GM23338 (cell line): ENCODE data around the gene PRPF6. TPM values are rescaled to one million over a fixed set of nuclear protein-coding genes. Genes with fewer than 3 reads are reported as not detected.

Experiments
- ATAC-seq: fragments of 200-7000 bp; cut with Tn5 transposase; 3 replicates; pipeline ENCODE4 v1.9.1; 2020
- DNase-seq: peaks from one replicate; pipeline ENCODE4 v3.0.0-alpha.2; 2015; ENCODE audit warnings: low spot score
- H2AFZ ChIP-seq: fragments of 200-600 bp; sonication (generic); 2 replicates; pipeline ENCODE4 v1.8.0; 2016; ENCODE audit warnings: antibody characterized with exemption, mild to moderate bottlenecking, moderate library complexity
- H3F3A ChIP-seq: fragments of 200-600 bp; sonication (generic); replicated peaks from 2 replicates; pipeline ENCODE4 v1.8.0; 2017; ENCODE audit warnings: antibody characterized with exemption, mixed run types, low read depth
- H3K27ac ChIP-seq: fragments of 200-600 bp; sonication (generic); 2 replicates; pipeline ENCODE4 v1.6.1; 2016; ENCODE audit warnings: low read depth
- H3K27me3 ChIP-seq: fragments of 200-600 bp; sonication (generic); 2 replicates; pipeline ENCODE4 v1.8.0; 2016; ENCODE audit warnings: mild to moderate bottlenecking, mixed run types, moderate library complexity; ENCODE audit not compliant: insufficient read depth
- H3K36me3 ChIP-seq: fragments of 200-600 bp; sonication (generic); 2 replicates; pipeline ENCODE4 v1.8.0; 2016; ENCODE audit warnings: mild to moderate bottlenecking; ENCODE audit not compliant: insufficient read depth
- H3K4me1 ChIP-seq: fragments of 200-600 bp; sonication (generic); 2 replicates; pipeline ENCODE4 v1.8.0; 2016; ENCODE audit warnings: mild to moderate bottlenecking, moderate library complexity; ENCODE audit not compliant: insufficient read depth
- H3K4me2 ChIP-seq: fragments of 200-600 bp; sonication (generic); 2 replicates; pipeline ENCODE4 v1.7.1; 2017; ENCODE audit warnings: mixed run types
- H3K4me3 ChIP-seq: fragments of 200-600 bp; sonication (generic); 2 replicates; pipeline ENCODE4 v1.6.1; 2016; ENCODE audit warnings: mixed run types
- H3K79me2 ChIP-seq: fragments of 200-600 bp; sonication (generic); replicated peaks from 2 replicates; pipeline ENCODE4 v1.8.0; 2017; ENCODE audit warnings: mild to moderate bottlenecking; ENCODE audit not compliant: insufficient read depth
- H3K9me2 ChIP-seq: fragments of 200-600 bp; sonication (generic); 2 replicates; pipeline ENCODE4 v1.8.0; 2017; ENCODE audit not compliant: insufficient read depth
- H4K20me1 ChIP-seq: fragments of 200-600 bp; sonication (generic); replicated peaks from 2 replicates; pipeline ENCODE4 v1.8.0; 2017; ENCODE audit warnings: mild to moderate bottlenecking; ENCODE audit not compliant: insufficient read depth
- H3K27ac Mint-ChIP-seq: 2 replicates; pipeline ENCODE4 v1.8.0; 2020; ENCODE audit warnings: inconsistent platforms, mild to moderate bottlenecking, moderate library complexity, mixed read lengths
- H3K27me3 Mint-ChIP-seq: 3 replicates; pipeline ENCODE4 v1.8.0; 2022; ENCODE audit warnings: low read depth, mild to moderate bottlenecking, moderate library complexity, mixed read lengths, inconsistent platforms; ENCODE audit not compliant: insufficient read depth, poor library complexity
- H3K36me3 Mint-ChIP-seq: 3 replicates; pipeline ENCODE4 v1.8.0; 2021; ENCODE audit warnings: low read depth, mild to moderate bottlenecking, inconsistent platforms, moderate library complexity, mixed read lengths
- H3K4me1 Mint-ChIP-seq: 3 replicates; pipeline ENCODE4 v1.8.0; 2020; ENCODE audit warnings: mild to moderate bottlenecking, inconsistent platforms, mixed read lengths
- H3K4me3 Mint-ChIP-seq: 3 replicates; pipeline ENCODE4 v1.8.0; 2021; ENCODE audit warnings: moderate library complexity, mild to moderate bottlenecking, inconsistent platforms, mixed read lengths
- H3K9me3 Mint-ChIP-seq: 3 replicates; pipeline ENCODE4 v1.8.0; 2020; ENCODE audit warnings: moderate library complexity, mild to moderate bottlenecking, inconsistent platforms, mixed read lengths
- CREB1 ChIP-seq: fragments of 250-450 bp; sonication (Bioruptor Pico); IDR thresholded peaks from 2 replicates; pipeline ENCODE4 v1.5.0; 2020; ENCODE audit warnings: low read depth, mild to moderate bottlenecking, moderate library complexity
- CTCF ChIP-seq, 2 experiments: fragments of 200-600 bp in 1 of 2; sonication (generic) in 1 of 2; conservative IDR thresholded peaks; 2 replicates each; pipeline versions ENCODE4 v1.5.1 to v1.6.1; 2016 to 2017; ENCODE audit warnings: antibody characterized with exemption in 2 of 2, low read depth in 2 of 2, mild to moderate bottlenecking in 2 of 2, moderate library complexity in 1 of 2
- ETS1 ChIP-seq: IDR thresholded peaks from 2 replicates; pipeline ENCODE4 v1.6.1; 2016; ENCODE audit warnings: antibody characterized with exemption
- EZH2 ChIP-seq: fragments of 200-600 bp; sonication (generic); IDR thresholded peaks from one replicate; pipeline ENCODE4 v1.8.0; 2017; ENCODE audit warnings: antibody characterized with exemption, mild to moderate bottlenecking, low read depth; ENCODE audit not compliant: unreplicated experiment
- EZH2phosphoT487 ChIP-seq: fragments of 200-600 bp; sonication (generic); IDR thresholded peaks from one replicate; pipeline ENCODE4 v1.8.1; 2018; ENCODE audit warnings: antibody characterized with exemption; ENCODE audit not compliant: unreplicated experiment
- JUNB ChIP-seq: IDR thresholded peaks from one replicate; pipeline ENCODE4 v1.6.1; 2016; ENCODE audit warnings: antibody characterized with exemption; ENCODE audit not compliant: unreplicated experiment
- NANOG ChIP-seq: IDR thresholded peaks from 2 replicates; pipeline ENCODE4 v1.6.1; 2016; ENCODE audit warnings: antibody characterized with exemption, borderline replicate concordance
- POLR2AphosphoS5 ChIP-seq: IDR thresholded peaks from 2 replicates; pipeline ENCODE4 v1.6.1; 2016; ENCODE audit warnings: antibody characterized with exemption, low read depth
- REST ChIP-seq: IDR thresholded peaks from one replicate; pipeline ENCODE4 v1.6.1; 2018; ENCODE audit warnings: antibody characterized with exemption; ENCODE audit not compliant: unreplicated experiment
- STAT1 ChIP-seq: IDR thresholded peaks from one replicate; pipeline ENCODE4 v1.6.1; 2016; ENCODE audit warnings: antibody characterized with exemption; ENCODE audit not compliant: unreplicated experiment
- ZNF114 ChIP-seq: fragments of 250-450 bp; sonication (Bioruptor Pico); IDR thresholded peaks from 2 replicates; pipeline ENCODE4 v1.5.0; 2020; ENCODE audit warnings: mild to moderate bottlenecking, moderate library complexity
- ZNF331 ChIP-seq: fragments of 250-450 bp; sonication (Bioruptor Pico); IDR thresholded peaks from 2 replicates; pipeline ENCODE4 v1.5.0; 2020; ENCODE audit warnings: low read depth, mild to moderate bottlenecking, moderate library complexity
- ZNF462 ChIP-seq: fragments of 250-450 bp; sonication (Bioruptor Pico); IDR thresholded peaks from 2 replicates; pipeline ENCODE4 v1.5.0; 2020; ENCODE audit warnings: mild to moderate bottlenecking, moderate library complexity
- polyA plus RNA-seq: library from polyadenylated mRNA; unstranded; fragments of >200 nt; fragmentation: Nextera tagmentation; extraction: Ambion mirVana; gene quantifications from 2 replicates; pipeline ENCODE4 v1.2.1, GENCODE V29; 2016
- total RNA-seq: library from RNA; depleted of rRNA; stranded (reverse); fragments of >200 nt; shearing (Covaris generic); gene quantifications from 2 replicates; pipeline ENCODE4 v1.2.3, GENCODE V29; 2014

Gene PRPF6
- total and polyA plus RNA-seq, 2 experiments from 2014 or later, result 53.8 to 79.9 TPM

GRCh38 chr20:64052987-64053840 is 72.3 kb downstream of the PRPF6 start:
- no peak overlapping the region for H2AFZ ChIP-seq
- Mint-ChIP-seq H3K27ac (no peak overlapping the region), H3K4me3 (no peak overlapping the region; the same call in 2 of the 3 replicates), H3K9me3 (no peaks in the 10 kb centered on the region), H3K27me3 (peaks cover 38% of the 10 kb centered on the region), H3K4me1 (peaks cover 30% of the 10 kb centered on the region), H3K36me3 (no peaks in the 10 kb centered on the region)
- peaks cover 11% of the 10 kb centered on the region; the same call in 1 of the 2 replicates for H3K4me1 ChIP-seq
- no peaks in the 10 kb centered on the region for H3K79me2 ChIP-seq
- ATAC-seq (no peak), DNase-seq (no peak)
- 0 out of 2 replicates have a peak, but pooled peaks cover 3% of the 10 kb centered on the region for H3F3A ChIP-seq
- H3K4me3 ChIP-seq, result no peak overlapping the region
- no peaks in the 10 kb centered on the region for H3K9me2 ChIP-seq
- TF ChIP-seq EZH2phosphoT487 (no peak), CREB1 (CRISPR knock-in tag) (no peak), JUNB (no peak), REST (no peak), ZNF331 (CRISPR knock-in tag) (no peak), POLR2AphosphoS5 (no peak), NANOG (no peak), CTCF (conservative IDR thresholded peaks at IDR 0.05; ENCODE audit: low read depth in 2 of 2) (no peak), ZNF114 (CRISPR knock-in tag) (no peak), ETS1 (no peak), STAT1 (no peak), EZH2 (no peak), ZNF462 (CRISPR knock-in tag) (no peak)
- peaks cover 22% of the 10 kb centered on the region for H3K27me3 ChIP-seq
- no peaks in the 10 kb centered on the region for H3K36me3 ChIP-seq
- no peak overlapping the region for H3K4me2 ChIP-seq
- H3K27ac ChIP-seq, result no peak overlapping the region
- no peaks in the 10 kb centered on the region for H4K20me1 ChIP-seq
